ENCODE measurements around the gene KCTD7. TPM values are rescaled to one million over a fixed set of nuclear protein-coding genes. Genes with fewer than 3 reads are reported as not detected.

Gene KCTD7
- total and polyA plus RNA-seq, 10 of the 15 experiments (the other 5 are each of a cell fraction or from before 2014, with no cell fraction given), result 1.6 to 18.0 (median 9.4) TPM

- no TSS peak for BruUV-seq (replicated peaks)
- ChIA-PET CTCF (no interaction called here), POLR2A (interaction anchor here (0.6 kb wide), 1 partner anchor 873 kb away, joined by 3 read pairs; no protein-coding TSS in a partner anchor), RAD21 (ENCODE audit: unreplicated experiment) (no interaction called here), SMC1A (ENCODE audit: uncharacterized antibody, unreplicated experiment) (no interaction called here)
- Histone ChIP-seq H3K4me1 (ENCODE audit: control insufficient read depth, insufficient read depth, low read length) (no peaks in the 10 kb centered on the region; the same call in 1 of the 2 replicates), H3K4me2 (ENCODE audit: control insufficient read depth, insufficient read depth) (no peak overlapping the region), H3K27ac (ENCODE audit: control insufficient read depth, insufficient read depth) (no peak overlapping the region), H2AFZ (ENCODE audit: control insufficient read depth, low read depth, low read length) (no peak overlapping the region), H3K9ac (ENCODE audit: control insufficient read depth, insufficient read depth, low read length) (no peak overlapping the region), H3K79me2 (ENCODE audit: control insufficient read depth, insufficient read depth, low read length) (peaks cover 2% of the 10 kb centered on the region), H3K9me3 (replicated peaks; ENCODE audit: control insufficient read depth, insufficient read depth, low read length) (no peaks in the 10 kb centered on the region), H4K20me1 (ENCODE audit: control insufficient read depth, insufficient read depth) (no peaks in the 10 kb centered on the region), H3K4me3 (no peak overlapping the region), H3K27me3 (replicated peaks in 1 of 2; ENCODE audit: control insufficient read depth in 2 of 2, insufficient read depth in 2 of 2, low read length in 1 of 2) (no peaks in the 10 kb centered on the region), H3K36me3 (ENCODE audit: control insufficient read depth in 2 of 2, insufficient read depth in 2 of 2, low read length in 1 of 2) (no peaks in the 10 kb centered on the region; a peak in 1 of 4 replicates)
- no peak for TF ChIP-seq ELK1 (IDR thresholded peaks at IDR 0.05; ENCODE audit: low read depth, low read length)
- FAIRE-seq (no peak), ATAC-seq (no peak), DNase-seq (ENCODE audit: low read depth, low spot score) (no peak)
- in situ Hi-C loops (cut with MboI) (no loop called here), intact Hi-C loops (cut with micrococcal nuclease; ENCODE audit: unreplicated experiment) (no loop called here)
- WGBS (ENCODE audit: insufficient coverage, insufficient replicate concordance, low lambda C conversion rate, missing lambda C conversion rate), result 100% methylated on average over 2 of the region's 2 CpGs
Measured at GRCh38 chr7:66689081-66689480, 60.4 kb downstream of the KCTD7 start.

GRCh38 chr7:66693331-66693730, 64.7 kb downstream of the KCTD7 start:
- no peak for DNase-seq (ENCODE audit: low read depth, low spot score)
- RAD21 ChIA-PET (ENCODE audit: unreplicated experiment), result no interaction called here
- ATAC-seq, result no peak
- CTCF ChIA-PET, result no interaction called here
- no TSS peak for BruUV-seq (replicated peaks)
- H3K36me3 ChIP-seq (ENCODE audit: control insufficient read depth in 2 of 2, insufficient read depth in 2 of 2, low read length in 1 of 2), result no peaks in the 10 kb centered on the region; a peak in 1 of 4 replicates
- H4K20me1 ChIP-seq (ENCODE audit: control insufficient read depth, insufficient read depth), result no peaks in the 10 kb centered on the region
- no peak overlapping the region for H3K4me3 ChIP-seq
- in situ Hi-C loops (cut with MboI) (no loop called here), intact Hi-C loops (cut with micrococcal nuclease; ENCODE audit: unreplicated experiment) (no loop called here)
- no peaks in the 10 kb centered on the region for H3K9me3 ChIP-seq (replicated peaks; ENCODE audit: control insufficient read depth, insufficient read depth, low read length)
- FAIRE-seq, result no peak
- SMC1A ChIA-PET (ENCODE audit: uncharacterized antibody, unreplicated experiment), result no interaction called here
- no peak overlapping the region for H3K27ac ChIP-seq (ENCODE audit: control insufficient read depth, insufficient read depth)
- WGBS (ENCODE audit: insufficient coverage, insufficient replicate concordance, low lambda C conversion rate, missing lambda C conversion rate), result 93% methylated on average over 4 of the region's 4 CpGs
- no peak overlapping the region for H3K9ac ChIP-seq (ENCODE audit: control insufficient read depth, insufficient read depth, low read length)
- H3K4me1 ChIP-seq (ENCODE audit: control insufficient read depth, insufficient read depth, low read length), result no peaks in the 10 kb centered on the region
- H3K27me3 ChIP-seq (replicated peaks in 1 of 2; ENCODE audit: control insufficient read depth in 2 of 2, insufficient read depth in 2 of 2, low read length in 1 of 2), result no peaks in the 10 kb centered on the region
- no peak overlapping the region for H2AFZ ChIP-seq (ENCODE audit: control insufficient read depth, low read depth, low read length)
- POLR2A ChIA-PET, result interaction anchor here (0.6 kb wide), 1 partner anchor 180 kb away, joined by 3 read pairs; no protein-coding TSS in a partner anchor
- no peaks in the 10 kb centered on the region for H3K79me2 ChIP-seq (ENCODE audit: control insufficient read depth, insufficient read depth, low read length)
- TF ChIP-seq MEF2A (IDR thresholded peaks at IDR 0.05; ENCODE audit: insufficient read depth, low read depth, low read length), result no peak
- no peak overlapping the region for H3K4me2 ChIP-seq (ENCODE audit: control insufficient read depth, insufficient read depth)

Other genes with a start within 250 kb of the KCTD7 start
- gene RABGEF1, start 111.9 kb downstream of the KCTD7 start, total RNA-seq (2014; rRNA removed), result 21.0 and 26.4 TPM in 2 replicates
- gene RABGEF1, start 111.9 kb downstream of the KCTD7 start, total RNA-seq (2014; rRNA removed; fragmentation: Illumina TruSeq; extraction: Trizol), result 24.8 and 27.5 TPM in 2 replicates
- gene RABGEF1, start 111.9 kb downstream of the KCTD7 start, total RNA-seq (2021), result 26.2 and 27.5 TPM in 2 replicates
- gene RABGEF1, start 111.9 kb downstream of the KCTD7 start, polyA plus RNA-seq (2011; rRNA removed), result 33.0 and 36.4 TPM in 2 replicates
- gene RABGEF1, start 111.9 kb downstream of the KCTD7 start, polyA plus RNA-seq (2014; fragmentation: Illumina TruSeq; extraction: Trizol), result 36.4 and 45.7 TPM in 2 replicates
- gene RABGEF1, start 111.9 kb downstream of the KCTD7 start, polyA plus RNA-seq (2014; fragmentation: Nextera tagmentation; extraction: Ambion mirVana), result 10 to 100 TPM; 10.2 to 11.8 TPM
- 18.2 and 21.4 TPM in 2 replicates for gene RABGEF1, start 111.9 kb downstream of the KCTD7 start, polyA plus RNA-seq (2014; rRNA removed)
- 10 to 100 TPM; 24.7 to 31.2 TPM for gene RABGEF1, start 111.9 kb downstream of the KCTD7 start, polyA plus RNA-seq (2016; fragmentation: Nextera tagmentation; extraction: Ambion mirVana)